NCI-H128 (cell line): ENCODE measurements around the gene THAP3.

ENCODE experiments used
- DNase-seq: peaks from one replicate; lab custom pipeline; 2025; ENCODE audit not compliant: unreplicated experiment; lab: John Stamatoyannopoulos, UW

Gene THAP3

DNA sequence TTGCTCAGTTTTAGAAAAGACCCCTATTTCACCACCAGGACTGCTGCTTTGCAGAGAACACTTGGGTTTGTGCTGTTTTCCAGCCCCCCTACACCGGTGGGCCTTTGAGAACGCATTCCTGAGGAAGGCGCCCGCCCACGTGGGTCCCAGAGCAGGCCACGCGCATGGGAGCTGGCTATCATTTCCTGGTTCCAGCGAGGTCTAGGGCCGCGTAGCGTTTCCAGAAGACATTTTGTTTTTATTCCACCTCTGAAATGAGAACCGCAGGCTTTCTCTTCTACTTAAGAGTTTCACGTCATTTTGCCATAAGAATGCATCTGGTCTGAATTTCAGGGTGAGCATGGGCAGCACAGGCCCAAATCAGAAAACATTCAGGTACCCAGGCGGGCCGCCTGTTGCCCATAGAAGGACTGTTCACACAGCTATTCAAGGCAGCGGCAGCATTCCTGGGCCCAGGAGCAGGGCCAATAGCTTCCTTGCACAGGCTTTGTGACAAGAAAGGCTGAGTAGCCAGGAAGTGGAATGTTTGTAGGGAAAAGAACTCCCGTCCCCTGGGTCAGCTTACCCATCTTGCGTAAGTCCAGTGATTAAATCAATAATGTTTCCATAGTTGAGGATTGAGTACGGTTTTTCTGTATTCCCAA is 20.6 kb upstream of the THAP3 start:
- DNase-seq, result no peak

DNA sequence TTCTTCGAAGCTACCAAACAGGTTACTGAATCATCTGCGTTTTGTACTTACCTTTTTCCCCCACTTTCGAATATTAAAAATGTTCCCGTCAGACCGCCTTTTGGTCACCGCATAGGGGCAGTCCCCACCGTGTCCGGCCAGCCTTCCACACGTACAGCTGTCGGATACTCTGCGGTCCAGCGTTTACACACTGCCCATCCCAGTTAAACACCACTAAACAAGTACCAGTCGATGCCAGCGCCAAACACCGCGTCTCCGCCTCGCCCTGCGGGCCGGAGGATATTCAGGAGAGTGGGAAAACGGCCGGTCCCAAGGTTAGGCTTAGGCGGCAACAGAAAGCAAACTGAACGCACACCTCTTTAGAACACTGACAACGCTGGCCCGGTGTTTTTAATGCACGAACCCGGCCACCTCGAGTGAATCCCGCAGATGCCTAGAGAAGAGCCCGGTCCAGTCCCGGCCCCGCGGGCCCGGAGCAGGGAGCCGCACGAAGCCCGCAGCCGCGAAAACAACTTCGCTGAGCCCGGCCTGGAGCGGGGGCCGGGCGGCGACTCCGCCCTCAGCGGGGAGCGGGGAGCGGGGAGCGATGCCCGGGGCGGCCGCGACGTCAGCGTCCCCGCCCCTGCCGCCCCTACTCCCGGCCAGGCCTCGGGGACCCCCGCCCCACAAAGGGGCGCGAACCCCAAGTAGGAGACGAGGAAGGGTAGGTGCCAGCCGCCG is 11.9 kb upstream of the THAP3 start:
- no peak for DNase-seq

DNA sequence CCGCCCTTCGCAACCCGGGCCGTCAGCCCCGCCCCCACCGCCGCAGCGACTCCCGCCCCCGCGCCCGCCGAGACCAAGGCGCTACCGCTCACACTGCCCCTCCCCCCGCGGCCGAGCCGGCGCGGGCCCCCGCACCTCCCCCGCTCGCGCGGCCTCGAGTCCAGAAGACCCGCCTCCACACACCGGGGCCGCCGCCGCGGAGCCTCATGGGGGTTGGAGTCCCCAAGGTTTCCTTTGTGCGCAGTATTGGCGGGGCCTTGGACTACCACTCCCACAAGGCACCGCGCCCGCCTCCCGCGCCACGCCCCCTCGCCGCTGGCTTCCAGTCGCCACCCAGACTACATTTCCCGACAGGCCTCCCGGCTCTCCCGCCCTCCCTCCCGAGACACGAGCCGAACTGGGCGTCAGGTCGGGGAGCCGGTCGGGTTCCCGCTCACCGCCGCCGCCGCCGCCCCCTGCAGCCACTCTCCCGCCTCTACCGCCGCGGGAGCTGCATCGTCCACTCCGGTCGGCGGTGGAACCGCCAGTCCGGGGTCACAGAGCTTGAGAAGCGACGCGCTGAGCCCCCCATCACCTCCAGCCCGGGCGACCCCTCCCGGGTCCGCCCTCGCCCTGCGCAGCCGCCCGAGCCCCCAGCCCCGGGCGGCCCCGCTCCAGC is 11.2 kb upstream of the THAP3 start, which contains the start of gene PHF13:
Gene PHF13, plus strand, starts transcription at position 371 of the 658 bp plus-strand sequence. CDS start 336 bp downstream, outside the sequence.
- DNase-seq, result peak; percentile 99

DNA sequence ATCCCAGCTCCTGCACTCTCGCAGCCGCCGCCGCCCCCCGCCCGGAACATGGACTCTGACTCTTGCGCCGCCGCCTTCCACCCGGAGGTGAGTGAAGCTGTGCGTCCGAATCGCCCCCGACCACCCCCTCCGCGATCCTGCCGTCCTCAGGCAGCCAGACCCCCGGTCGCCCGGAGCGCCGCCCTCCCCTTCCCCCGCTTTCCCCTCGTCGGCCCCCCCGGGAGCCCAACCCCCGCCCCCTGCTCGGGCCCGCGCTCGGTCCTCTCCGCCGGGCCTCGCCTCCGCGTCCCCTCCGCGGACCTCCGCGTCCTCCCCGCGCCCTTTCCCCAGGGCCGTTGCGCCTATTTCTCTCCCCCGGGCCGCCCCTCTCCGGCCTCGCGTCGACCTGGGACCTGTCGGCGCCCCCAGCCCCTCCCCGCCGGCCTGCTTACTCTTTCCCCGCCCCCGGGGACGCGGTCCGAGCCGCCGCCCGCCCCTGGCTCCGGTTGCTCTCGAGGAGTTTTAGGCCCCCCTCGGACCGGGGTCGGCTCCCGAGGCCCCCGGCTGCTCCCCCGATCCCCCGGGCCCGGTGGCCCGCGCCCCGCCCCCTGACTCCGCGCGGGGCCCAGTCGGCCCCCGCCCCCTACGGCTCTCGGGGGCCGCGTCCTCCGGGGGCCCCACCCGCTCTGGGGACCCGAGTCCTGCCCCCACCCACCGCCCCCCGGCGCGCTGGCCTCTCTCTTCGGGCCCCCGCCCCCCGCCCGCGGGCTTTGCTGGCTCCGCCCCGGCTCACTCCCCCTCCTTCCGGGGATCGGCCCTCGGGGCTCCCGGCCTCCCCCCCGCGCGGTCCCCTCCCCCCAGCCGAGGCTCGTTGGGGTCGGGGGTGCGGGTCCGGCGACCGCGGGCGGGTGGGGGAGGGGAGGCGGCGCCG is 10.4 kb upstream of the THAP3 start:
- DNase-seq, result no peak

DNA sequence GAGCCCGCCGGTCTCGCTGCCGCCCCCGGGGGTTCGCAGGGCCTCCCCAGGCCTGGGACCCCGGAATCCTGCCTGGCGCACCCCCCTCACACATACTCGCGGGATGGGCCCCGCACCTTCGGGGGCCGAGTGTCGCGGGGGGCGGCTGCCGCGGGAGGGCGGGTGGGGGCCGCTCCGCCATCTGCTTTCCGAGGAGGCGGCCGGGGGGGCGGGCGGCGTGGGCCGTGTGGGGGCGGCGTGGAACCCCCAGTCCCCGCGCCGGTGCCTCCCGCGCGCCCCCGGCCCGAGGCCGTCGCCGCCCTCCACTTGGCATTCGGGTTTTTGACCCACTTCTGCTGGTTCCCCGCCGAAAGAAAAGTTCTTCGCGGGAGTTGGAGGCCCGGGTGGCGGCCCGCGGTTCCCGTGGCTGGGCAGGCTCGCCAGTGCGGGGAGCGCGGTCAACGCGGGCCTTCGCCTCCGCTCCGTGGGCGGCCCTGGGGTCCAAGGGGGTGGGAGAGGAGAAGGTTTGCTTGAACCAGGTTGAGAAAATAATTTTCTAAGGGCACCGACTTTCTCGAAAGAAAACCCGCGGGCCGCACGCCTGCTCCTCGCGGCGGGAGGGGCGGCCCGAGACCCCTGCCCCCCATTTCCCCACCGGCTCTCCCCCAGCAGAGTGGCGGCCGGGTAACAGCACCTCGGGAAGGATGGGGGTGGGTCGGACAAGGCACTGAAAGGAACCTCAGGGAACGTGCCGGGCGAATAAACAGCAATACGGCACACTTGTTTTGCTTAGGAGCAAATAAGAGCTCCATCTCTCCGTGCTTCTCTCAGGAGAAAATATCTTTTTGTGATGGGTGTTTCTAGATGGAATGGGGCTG is 9.5 kb upstream of the THAP3 start:
- DNase-seq, result no peak

DNA sequence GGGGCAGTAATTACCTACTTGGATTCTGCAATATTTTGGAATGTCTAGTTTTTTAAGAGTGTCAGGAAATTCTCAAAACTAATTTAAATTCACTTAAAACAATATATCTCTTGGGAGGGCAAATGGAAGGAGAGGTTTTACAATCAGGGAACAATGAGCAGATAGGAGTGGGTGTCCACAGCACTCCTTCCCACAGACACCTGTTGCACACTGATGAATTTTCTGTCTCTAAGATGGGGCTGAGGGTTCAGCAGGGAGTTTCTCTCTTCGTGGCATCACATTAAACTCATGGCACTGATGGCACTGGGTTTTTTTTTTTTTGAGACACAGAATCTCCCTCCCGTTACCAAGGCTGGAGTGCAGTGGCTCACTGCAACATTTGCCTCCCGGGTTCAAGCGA is 5.6 kb upstream of the THAP3 start:
- no peak for DNase-seq

DNA sequence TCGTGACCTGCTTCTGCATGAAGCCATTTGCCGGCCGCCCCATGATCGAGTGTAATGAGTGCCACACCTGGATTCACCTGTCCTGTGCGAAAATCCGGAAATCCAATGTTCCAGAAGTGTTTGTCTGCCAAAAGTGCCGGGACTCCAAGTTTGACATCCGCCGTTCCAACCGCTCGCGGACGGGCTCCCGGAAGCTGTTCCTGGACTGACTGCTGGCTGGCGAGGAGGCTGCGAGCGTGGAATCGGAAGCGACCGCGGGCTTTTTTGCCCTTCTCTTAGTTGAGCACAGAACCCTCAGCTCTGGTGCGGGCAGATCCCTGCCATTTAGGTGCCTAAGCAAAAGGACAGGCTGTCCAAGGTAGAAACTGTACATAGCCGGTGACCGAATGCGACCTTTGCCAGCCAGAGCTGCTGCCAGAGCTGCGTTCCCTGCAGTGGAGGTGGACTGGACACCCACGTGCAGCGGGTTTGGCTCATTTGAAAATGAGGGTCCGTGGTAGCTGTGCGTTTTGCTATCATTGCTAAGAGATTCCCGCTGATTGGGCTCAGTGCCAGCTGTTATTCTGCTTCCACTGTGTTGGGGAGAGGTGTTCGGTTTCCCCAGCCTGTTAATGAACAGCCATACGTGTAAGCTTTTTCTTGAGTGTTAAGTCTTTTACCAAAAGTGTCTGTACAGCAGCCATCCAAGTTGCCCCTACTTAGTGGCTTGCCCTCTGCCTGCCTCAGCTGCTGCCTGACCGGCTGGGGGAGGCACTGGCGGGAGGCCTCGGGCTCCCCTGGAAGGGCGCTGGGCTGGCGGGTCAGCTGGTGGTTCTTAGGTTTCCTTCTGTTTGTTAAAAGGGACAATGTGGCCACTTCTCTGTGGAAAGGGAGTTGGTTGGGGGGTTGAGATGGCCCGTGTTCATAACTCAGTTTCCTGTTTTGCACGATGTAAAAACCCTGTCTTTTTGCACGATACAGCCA is 3.0 kb upstream of the THAP3 start:
- DNase-seq, result no peak

DNA sequence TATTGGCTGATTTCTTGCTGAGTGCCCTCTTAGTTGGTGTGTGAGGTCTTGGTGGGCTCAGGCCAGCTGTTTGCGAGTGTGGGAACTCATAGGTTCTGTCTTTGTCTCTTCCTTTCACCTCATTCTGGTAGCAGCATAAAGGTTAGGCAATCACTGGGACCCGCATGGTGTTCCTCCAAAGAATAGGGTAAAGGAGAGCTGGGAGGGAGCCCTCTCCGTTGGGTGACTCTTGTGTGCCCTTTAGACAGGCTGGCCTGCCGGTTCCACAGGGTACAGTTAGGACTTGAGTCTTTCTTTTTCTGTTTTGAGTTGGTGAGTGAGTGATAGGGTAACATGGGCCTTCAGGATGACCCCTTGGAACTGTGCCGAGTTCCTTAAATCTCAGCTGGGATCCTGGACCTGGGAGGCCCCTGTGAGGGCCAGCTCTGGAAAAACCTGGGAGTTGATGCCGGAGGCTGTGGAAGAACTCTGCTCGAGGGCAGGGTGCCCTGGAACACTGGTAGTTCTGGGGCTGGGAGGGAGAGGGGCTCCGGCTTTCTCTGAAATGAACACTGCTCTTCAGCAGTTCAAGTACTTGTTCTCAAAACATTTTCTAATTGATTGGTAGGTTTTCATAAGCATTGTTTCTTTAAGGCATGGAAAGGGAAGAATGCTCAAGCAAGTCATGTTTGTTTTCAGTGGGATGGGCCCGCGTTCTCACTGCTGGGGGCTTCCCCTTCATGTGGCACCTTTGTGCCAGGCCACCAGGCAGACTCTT is 2.1 kb upstream of the THAP3 start:
- no peak for DNase-seq

DNA sequence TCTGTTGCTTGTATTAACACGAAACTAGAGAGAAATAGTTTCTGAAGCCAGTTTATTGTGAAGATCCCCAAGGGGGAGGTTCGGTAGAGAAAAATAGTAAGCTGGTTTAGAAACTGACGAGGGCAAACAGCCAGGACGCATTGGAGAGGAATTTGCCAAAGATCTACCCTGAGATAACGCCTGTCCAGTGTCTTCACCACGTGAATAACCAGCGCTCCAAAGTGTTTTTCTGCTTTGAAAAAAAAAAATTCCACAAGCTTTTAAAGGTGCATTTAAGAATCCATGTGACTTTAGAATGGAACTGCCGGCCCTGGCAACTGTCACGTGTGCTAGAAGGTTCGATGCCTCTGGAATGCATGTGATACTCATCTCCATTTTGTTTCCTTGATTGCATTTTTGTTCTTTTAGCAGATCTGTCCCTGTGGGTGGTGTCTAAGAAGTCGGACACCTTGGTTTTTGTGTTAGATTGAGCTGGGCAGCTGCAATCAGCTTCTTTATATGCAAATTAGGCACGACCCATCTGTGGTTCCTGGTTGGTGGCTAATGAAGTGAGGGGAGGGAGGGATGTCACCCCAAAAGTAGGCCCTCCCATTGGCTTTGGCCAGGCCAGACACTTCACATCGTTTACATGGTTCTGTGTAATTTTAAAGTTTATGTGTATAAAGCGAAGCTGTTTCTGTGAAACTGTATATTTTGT is 1.3 kb upstream of the THAP3 start:
- no peak for DNase-seq

DNA sequence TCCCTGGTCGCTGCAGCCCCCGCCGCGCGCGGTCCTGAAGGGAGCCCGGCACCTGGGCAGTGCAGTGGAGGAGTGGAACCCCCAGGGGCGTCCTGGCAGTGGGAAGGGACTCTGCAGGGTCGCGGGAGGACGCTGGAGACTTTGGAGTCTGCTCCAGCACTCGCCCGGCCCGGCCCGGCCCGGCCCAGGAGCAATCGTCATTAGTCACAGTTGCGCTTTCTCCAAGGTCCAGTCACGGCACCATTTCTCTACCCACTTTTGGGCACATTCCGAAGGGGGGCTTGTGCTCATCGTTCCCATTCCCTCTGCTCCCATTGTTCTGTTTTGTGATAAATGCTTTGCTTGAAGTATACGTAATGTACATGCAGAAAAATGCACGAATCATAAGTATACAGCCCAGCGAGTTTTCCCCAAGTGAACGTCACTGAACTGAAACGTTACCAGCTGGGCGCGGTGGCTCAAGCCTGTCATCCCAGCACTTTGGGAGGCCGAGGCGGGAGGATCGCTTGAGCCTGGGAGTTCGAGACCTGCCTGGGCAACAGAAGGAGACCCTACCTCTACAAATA is 999 bp downstream of the THAP3 start:
- DNase-seq, result no peak

DNA sequence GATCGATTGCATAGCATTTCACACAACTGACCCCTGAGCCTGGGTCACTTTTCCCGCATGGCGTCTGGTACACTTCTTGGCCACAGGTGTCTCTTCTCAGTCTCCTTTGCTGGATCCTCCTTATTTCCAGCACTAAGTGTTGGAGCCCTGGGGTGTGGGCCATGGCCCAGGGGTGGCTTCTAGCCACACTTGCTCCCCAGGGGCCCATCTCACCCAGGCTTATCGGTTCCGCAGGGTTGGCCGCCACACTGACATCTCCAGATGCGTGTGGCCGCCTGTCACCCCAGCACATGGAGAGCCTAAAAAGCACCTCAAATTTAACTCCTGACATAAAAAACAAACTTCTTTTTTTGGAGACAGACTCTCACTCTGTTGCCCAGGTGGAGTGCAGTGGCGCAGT is 2.4 kb downstream of the THAP3 start:
- no peak for DNase-seq

DNA sequence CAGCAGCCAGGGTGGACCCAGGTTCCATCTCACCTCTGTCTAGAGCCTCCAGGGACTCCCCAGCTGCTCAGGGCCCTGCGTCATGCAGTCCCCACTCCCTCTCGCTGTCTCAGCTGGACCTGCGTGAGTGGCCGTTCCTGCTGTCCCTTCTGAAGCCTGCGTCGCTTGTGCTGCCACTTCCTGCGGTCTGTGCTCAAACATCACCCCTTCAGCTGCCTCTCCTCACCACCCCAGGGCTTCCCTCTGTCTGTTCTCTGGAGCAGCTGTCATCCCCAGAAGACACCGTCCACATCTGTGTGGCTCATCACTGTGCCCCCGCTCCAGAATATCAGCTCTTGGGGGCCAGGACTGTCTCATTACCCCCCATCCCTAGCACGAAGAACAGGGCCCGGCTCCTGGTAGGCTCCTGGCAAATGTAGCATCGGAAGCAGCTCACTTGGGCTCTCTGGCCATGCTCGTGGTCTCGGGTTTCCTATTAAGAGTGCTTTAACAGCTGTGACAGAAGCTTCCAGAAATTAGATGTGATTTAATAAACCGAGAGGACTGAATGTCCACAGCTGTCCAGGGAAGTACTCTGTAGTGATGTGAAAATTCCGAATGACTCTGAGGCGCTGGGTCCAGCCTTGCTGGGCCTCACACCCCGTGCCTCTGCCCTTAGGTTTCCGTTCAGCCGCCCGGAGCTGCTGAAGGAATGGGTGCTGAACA is 3.3 kb downstream of the THAP3 start:
- no peak for DNase-seq

DNA sequence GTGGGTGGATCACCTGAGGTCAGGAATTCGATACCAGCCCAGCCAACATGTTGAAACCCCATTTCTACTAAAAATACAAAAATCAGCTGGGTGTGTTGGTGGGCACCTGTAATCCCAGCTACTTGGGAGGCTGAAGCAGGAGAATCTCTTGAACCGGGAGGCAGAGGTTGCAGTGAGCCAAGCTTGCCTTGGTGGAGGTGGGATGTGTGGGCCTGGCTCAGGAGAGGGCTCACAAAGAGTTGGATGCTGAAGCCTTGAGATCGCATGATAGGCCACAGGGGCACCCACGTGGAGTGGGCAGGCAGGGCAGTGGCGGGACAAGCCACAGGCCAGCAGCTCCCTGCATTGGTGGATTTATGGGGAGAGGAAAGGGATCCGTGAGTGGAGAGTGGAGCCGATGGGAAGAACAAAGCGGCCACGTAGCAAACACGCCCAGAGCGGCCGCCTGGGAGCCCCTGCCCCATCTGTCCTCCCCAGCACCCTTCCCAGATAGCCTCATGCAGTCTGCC is 4.4 kb downstream of the THAP3 start:
- DNase-seq, result no peak

DNA sequence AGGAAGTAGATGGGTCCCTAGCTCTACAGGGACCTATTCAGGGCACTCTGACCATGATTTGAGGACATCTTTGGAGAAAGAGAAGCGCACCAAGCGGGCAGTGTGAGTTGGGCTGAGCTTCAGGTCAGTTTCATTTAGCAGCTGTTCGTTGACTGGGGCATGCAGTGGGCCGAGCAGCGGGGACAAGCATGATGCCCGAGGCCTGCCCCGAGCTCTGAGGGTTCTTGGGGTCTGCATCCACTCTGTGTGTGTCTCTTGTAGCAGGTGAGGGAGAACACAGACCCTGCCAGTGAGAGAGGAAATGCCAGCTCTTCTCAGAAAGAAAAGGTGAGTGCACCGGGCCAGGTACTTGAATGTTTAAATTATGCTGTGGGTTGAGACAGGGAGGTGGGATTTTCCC is 5.4 kb downstream of the THAP3 start:
- DNase-seq, result no peak

DNA sequence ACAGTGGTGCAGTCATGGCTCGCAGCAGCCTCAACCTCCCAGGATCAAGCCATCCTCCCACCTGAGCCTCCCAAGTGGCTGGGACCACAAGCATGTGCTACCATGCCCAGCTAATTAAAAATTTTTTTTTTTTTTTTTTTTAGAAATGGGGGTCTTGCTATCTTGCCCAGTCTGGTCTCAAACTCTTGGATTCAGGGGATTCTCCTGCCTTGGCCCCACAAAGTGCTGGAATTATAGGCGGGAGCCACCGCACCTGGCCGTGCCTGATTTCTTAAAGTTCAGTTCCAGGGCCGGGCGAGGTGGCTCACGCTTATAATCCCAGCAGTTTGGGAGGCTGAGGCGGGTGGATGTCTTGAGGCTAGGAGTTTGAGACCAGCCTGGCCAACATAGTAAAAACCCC is 6.4 kb downstream of the THAP3 start:
- no peak for DNase-seq

DNA sequence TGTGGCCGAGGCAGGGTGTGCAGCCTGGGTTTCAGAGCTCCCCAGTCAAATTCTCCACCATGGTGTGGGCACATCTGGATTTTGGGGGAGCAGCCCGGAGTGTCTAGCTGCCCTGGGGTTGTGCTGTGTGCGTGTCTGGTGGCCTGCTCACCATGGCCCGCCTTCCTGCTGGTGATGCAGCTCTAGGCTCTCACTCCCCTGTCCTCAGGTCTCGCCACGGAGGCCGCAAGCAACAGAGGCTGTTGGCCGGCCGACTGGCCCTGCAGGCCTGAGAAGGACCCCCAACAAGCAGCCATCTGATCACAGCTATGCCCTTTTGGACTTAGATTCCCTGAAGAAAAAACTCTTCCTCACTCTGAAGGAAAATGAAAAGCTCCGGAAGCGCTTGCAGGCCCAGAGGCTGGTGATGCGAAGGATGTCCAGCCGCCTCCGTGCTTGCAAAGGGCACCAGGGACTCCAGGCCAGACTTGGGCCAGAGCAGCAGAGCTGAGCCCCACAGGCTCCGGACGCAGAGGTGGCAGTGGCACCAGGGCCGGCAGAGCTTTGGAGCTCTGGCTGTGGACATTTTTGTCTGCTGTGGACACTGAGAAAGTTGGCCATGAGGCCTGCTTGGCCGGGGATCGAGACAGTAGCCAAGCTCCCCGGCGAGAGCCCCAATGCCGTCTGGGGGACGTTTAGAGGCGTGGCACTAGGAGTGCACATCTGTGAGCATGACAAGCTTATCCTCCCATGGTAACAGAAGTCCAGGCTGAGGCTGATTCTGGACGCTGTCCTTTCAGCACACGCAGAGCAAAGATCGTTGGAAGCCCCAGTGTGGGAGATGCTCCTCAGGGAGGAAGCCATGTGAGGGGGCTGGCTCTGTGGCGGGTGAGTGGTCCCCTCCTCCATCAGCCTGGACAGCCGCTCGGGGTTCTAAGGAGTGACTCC is 8.2 kb downstream of the THAP3 start:
- no peak for DNase-seq
